GM12878 (cell line): ENCODE measurements around the gene MSL2. TPM values are rescaled to one million over a fixed set of nuclear protein-coding genes. Genes with fewer than 3 reads are reported as not detected.

Source experiments
- ATAC-seq: fragments of 200-7000 bp; cut with Tn5 transposase; 3 replicates; pipeline ENCODE4 v1.9.1; 2020; ENCODE audit warnings: mild to moderate bottlenecking, moderate library complexity
- BruUV-seq: library from RNA; stranded (reverse); fragments of 400-500 nt; replicated peaks from 2 replicates; lab custom pipeline; 2021; lab: Mats Ljungman, UMichigan
- CTCF ChIA-PET: fragments of 300-600 bp; sonication (Branson Sonifier 250); formaldehyde crosslinking; extraction: SDS; loops from one replicate; lab custom pipeline; 2021; ENCODE audit warnings: inconsistent platforms; lab: Yijun Ruan, JAX
- POLR2A ChIA-PET: fragments of 350-600 bp; formaldehyde crosslinking; extraction: SDS; loops from one replicate; lab custom pipeline; 2021; ENCODE audit warnings: inconsistent platforms; lab: Charles Lee
- RAD21 ChIA-PET: fragments of 300-600 bp; sonication (Branson Sonifier 250); formaldehyde crosslinking; loops from one replicate; lab custom pipeline; 2023; ENCODE audit warnings: antibody characterized with exemption; ENCODE audit not compliant: unreplicated experiment; lab: Charles Lee
- SMC1A ChIA-PET: fragments of 300-600 bp; sonication (Branson Sonifier 250); formaldehyde crosslinking; loops from one replicate; lab custom pipeline; 2023; ENCODE audit not compliant: unreplicated experiment, uncharacterized antibody; lab: Charles Lee
- DNase-seq: peaks from one replicate; pipeline ENCODE4 v3.0.0-alpha.2; 2011; ENCODE audit warnings: low read depth, low spot score
- FAIRE-seq: peaks from 3 replicates; lab custom pipeline; 2011; peaks lifted over from hg19 to GRCh38; lab: Jason Lieb, UNC
- H2AFZ ChIP-seq: 2 replicates; pipeline ENCODE4 v1.6.0; 2011; ENCODE audit warnings: low read depth, low read length, control low read depth; ENCODE audit not compliant: control insufficient read depth
- H3K27ac ChIP-seq: 2 replicates; pipeline ENCODE4 v1.5.1; 2011; ENCODE audit warnings: control low read depth; ENCODE audit not compliant: control insufficient read depth, insufficient read depth
- H3K27me3 ChIP-seq, 2 experiments: replicated peaks in 1 of 2; 2 replicates each; pipeline versions ENCODE4 v1.6.0 to v1.6.1; 2011; ENCODE audit warnings: low read length in 1 of 2; ENCODE audit not compliant: control insufficient read depth in 2 of 2, insufficient read depth in 2 of 2
- H3K36me3 ChIP-seq, 2 experiments: 2 replicates each; pipeline ENCODE4 v1.5.1; 2011; ENCODE audit warnings: low read length in 1 of 2; ENCODE audit not compliant: control insufficient read depth in 2 of 2, insufficient read depth in 2 of 2
- H3K4me1 ChIP-seq: 2 replicates; pipeline ENCODE4 v1.6.1; 2011; ENCODE audit warnings: mild to moderate bottlenecking, low read length, moderate library complexity, mixed read lengths; ENCODE audit not compliant: control insufficient read depth, insufficient read depth
- H3K4me2 ChIP-seq: 2 replicates; pipeline ENCODE4 v1.6.0; 2011; ENCODE audit warnings: control low read depth; ENCODE audit not compliant: control insufficient read depth, insufficient read depth
- H3K4me3 ChIP-seq: fragments of 200-600 bp; sonication (generic); 2 replicates; pipeline ENCODE4 v1.5.1; 2016
- H3K79me2 ChIP-seq: 2 replicates; pipeline ENCODE4 v1.6.0; 2011; ENCODE audit warnings: low read length; ENCODE audit not compliant: control insufficient read depth, insufficient read depth
- H3K9ac ChIP-seq: 2 replicates; pipeline ENCODE4 v1.8.0; 2011; ENCODE audit warnings: low read length, control low read depth, mixed read lengths; ENCODE audit not compliant: control insufficient read depth, insufficient read depth
- H3K9me3 ChIP-seq: replicated peaks from 3 replicates; pipeline ENCODE4 v1.5.1; 2011; ENCODE audit warnings: mild to moderate bottlenecking, low read length; ENCODE audit not compliant: control insufficient read depth, insufficient read depth
- H4K20me1 ChIP-seq: 2 replicates; pipeline ENCODE4 v1.6.0; 2011; ENCODE audit not compliant: control insufficient read depth, insufficient read depth
- CBFB ChIP-seq: IDR thresholded peaks from 2 replicates; pipeline ENCODE4 v1.6.1; 2016; ENCODE audit warnings: antibody characterized with exemption, low read depth
- CEBPZ ChIP-seq: fragments of 150-350 bp; IDR thresholded peaks from 2 replicates; pipeline ENCODE4 v1.6.1; 2016; ENCODE audit warnings: low read depth, low read length
- MYB ChIP-seq: fragments of 150-350 bp; IDR thresholded peaks from 2 replicates; pipeline ENCODE4 v1.6.1; 2014; ENCODE audit warnings: mild to moderate bottlenecking, low read depth, low read length, borderline replicate concordance
- SMC3 ChIP-seq: IDR thresholded peaks from 2 replicates; pipeline ENCODE4 v1.6.1; 2011; ENCODE audit warnings: low read length, improper control_type of control experiment, borderline replicate concordance
- STAT1 ChIP-seq: fragments of 450-650 bp; conservative IDR thresholded peaks from 2 replicates; pipeline ENCODE4 v1.6.1; 2014; ENCODE audit warnings: antibody characterized with exemption, mild to moderate bottlenecking
- WGBS: methylation state at CpG from one replicate; pipeline ENCODE4 v1.1.6; 2016; ENCODE audit warnings: low lambda C conversion rate; ENCODE audit not compliant: insufficient replicate concordance, insufficient coverage; ENCODE audit errors: missing lambda C conversion rate; 5-methylcytosine and 5-hydroxymethylcytosine counted together
- in situ Hi-C: fragments of 300-500 bp; cut with MboI; formaldehyde crosslinking; loops from 9 replicates; pipeline ENCODE4 v1.14.3; 2018; ENCODE audit warnings: mixed read lengths
- intact Hi-C: fragments of 100-400 bp; cut with micrococcal nuclease; formaldehyde crosslinking; loops from one replicate; pipeline ENCODE4 v1.14.2; 2022; ENCODE audit not compliant: unreplicated experiment
- polyA plus RNA-seq, 11 experiments: library from polyadenylated mRNA; depleted of rRNA in 4 of 11; unstranded in 6 of 11; stranded (reverse) in 5 of 11; fragments of >200 nt; fragmentation: Nextera tagmentation in 4 of 11; fragmentation: Illumina TruSeq in 1 of 11; extraction: Ambion mirVana in 4 of 11; extraction: Trizol in 1 of 11; gene quantifications; 1 replicate in 1 of 11; 2 replicates in 10 of 11; pipeline versions ENCODE4 v1.2.1 to v1.2.3, GENCODE V29; 2011 to 2016; ENCODE audit warnings: inconsistent platforms in 2 of 11, missing spikeins in 2 of 11, low read depth in 1 of 11
- total RNA-seq, 4 experiments: library from RNA; depleted of rRNA in 3 of 4; stranded (reverse); fragments of >200 nt in 3 of 4; fragmentation: Illumina TruSeq in 1 of 4; extraction: Trizol in 1 of 4; gene quantifications; 2 replicates each; pipeline versions ENCODE4 v1.2.1 to v1.2.3, GENCODE V29; 2013 to 2021
- TF ChIP-seq, protein P1 (sequence below): fragments of 450-650 bp; IDR thresholded peaks from 2 replicates; pipeline ENCODE4 v1.6.1; 2014; ENCODE audit warnings: mild to moderate bottlenecking
- TF ChIP-seq, protein P2 (sequence below): fragments of 450-650 bp; IDR thresholded peaks from 2 replicates; pipeline ENCODE4 v1.6.1; 2017; ENCODE audit warnings: antibody characterized with exemption, mild to moderate bottlenecking, moderate library complexity

MSL2 gene
- total and polyA plus RNA-seq, 10 of the 15 experiments (the other 5 are each of a cell fraction or from before 2014, with no cell fraction given) = 3.5 to 31.7 (median 10.5) TPM

DNA sequence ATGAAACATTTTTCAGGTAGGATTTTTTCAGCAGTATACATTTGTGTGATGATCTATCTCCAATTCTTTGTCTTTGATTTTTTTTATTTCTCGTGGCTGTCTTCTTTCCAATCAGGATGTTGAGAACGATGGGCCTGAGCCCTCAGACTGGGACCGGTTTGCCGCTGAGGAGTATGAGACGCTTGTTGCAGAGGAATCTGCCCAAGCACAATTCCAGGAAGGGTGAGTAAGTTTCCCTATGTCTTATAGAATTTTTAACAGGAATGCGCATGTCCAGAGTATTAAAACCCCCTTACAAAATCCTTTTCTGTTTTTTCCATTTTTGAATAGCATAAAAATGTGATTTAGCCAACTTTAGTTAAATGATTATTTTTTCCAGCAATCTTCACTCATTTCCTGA lies 90.0 kb downstream of the MSL2 start:
- Histone ChIP-seq H3K4me1 (peaks cover 10% of the 10 kb centered on the region; the same call in 1 of the 2 replicates), H3K79me2 (no peaks in the 10 kb centered on the region), H3K9ac (no peak overlapping the region), H3K4me3 (no peak overlapping the region), H4K20me1 (no peaks in the 10 kb centered on the region), H2AFZ (no peak overlapping the region), H3K36me3 (no peaks in the 10 kb centered on the region), H3K27me3 (no peaks in the 10 kb centered on the region), H3K9me3 (no peaks in the 10 kb centered on the region), H3K27ac (no peak overlapping the region), H3K4me2 (no peak overlapping the region)
- no peak for ATAC-seq
- no TSS peak for BruUV-seq
- ChIA-PET CTCF (interaction anchor here (1.2 kb wide), 1 partner anchor 646 kb away, joined by 3 read pairs; the partner anchor contains the start of gene STAG1), SMC1A (no interaction called here), RAD21 (interaction anchor here (0.7 kb wide), 1 partner anchor 910 kb away, joined by 3 read pairs; no protein-coding TSS in a partner anchor), POLR2A (no interaction called here)
- no peak for TF ChIP-seq MYB
- DNase-seq = no peak
- in situ Hi-C loops (no loop called here), intact Hi-C loops (no loop called here)
- WGBS = 90% methylated on average over 6 of the region's 6 CpGs
- FAIRE-seq = no peak

GRCh38 chr3:136105044-136105443 lies 91.1 kb downstream of the MSL2 start:
- H4K20me1 ChIP-seq = no peaks in the 10 kb centered on the region
- ChIA-PET CTCF (no interaction called here), SMC1A (no interaction called here), RAD21 (no interaction called here), POLR2A (interaction anchor here (0.5 kb wide), 1 partner anchor 765 kb away, joined by 5 read pairs; no protein-coding TSS in a partner anchor)
- no peaks in the 10 kb centered on the region for H3K27me3 ChIP-seq
- in situ Hi-C loops = no loop called here
- H3K9ac ChIP-seq = no peak overlapping the region
- no peaks in the 10 kb centered on the region for H3K9me3 ChIP-seq
- intact Hi-C loops = no loop called here
- H3K79me2 ChIP-seq = no peaks in the 10 kb centered on the region
- ATAC-seq = no peak
- no peaks in the 10 kb centered on the region for H3K36me3 ChIP-seq
- DNase-seq = no peak
- no peak for FAIRE-seq
- H3K4me1 ChIP-seq = peaks cover 9% of the 10 kb centered on the region; the same call in 1 of the 2 replicates
- H2AFZ ChIP-seq = no peak overlapping the region
- TF ChIP-seq SMC3 = no peak
- TF ChIP-seq STAT1 = no peak
- TF ChIP-seq, protein P1, sequence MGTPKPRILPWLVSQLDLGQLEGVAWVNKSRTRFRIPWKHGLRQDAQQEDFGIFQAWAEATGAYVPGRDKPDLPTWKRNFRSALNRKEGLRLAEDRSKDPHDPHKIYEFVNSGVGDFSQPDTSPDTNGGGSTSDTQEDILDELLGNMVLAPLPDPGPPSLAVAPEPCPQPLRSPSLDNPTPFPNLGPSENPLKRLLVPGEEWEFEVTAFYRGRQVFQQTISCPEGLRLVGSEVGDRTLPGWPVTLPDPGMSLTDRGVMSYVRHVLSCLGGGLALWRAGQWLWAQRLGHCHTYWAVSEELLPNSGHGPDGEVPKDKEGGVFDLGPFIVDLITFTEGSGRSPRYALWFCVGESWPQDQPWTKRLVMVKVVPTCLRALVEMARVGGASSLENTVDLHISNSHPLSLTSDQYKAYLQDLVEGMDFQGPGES = no peak
- no peak for TF ChIP-seq CBFB
- TF ChIP-seq, protein P2, sequence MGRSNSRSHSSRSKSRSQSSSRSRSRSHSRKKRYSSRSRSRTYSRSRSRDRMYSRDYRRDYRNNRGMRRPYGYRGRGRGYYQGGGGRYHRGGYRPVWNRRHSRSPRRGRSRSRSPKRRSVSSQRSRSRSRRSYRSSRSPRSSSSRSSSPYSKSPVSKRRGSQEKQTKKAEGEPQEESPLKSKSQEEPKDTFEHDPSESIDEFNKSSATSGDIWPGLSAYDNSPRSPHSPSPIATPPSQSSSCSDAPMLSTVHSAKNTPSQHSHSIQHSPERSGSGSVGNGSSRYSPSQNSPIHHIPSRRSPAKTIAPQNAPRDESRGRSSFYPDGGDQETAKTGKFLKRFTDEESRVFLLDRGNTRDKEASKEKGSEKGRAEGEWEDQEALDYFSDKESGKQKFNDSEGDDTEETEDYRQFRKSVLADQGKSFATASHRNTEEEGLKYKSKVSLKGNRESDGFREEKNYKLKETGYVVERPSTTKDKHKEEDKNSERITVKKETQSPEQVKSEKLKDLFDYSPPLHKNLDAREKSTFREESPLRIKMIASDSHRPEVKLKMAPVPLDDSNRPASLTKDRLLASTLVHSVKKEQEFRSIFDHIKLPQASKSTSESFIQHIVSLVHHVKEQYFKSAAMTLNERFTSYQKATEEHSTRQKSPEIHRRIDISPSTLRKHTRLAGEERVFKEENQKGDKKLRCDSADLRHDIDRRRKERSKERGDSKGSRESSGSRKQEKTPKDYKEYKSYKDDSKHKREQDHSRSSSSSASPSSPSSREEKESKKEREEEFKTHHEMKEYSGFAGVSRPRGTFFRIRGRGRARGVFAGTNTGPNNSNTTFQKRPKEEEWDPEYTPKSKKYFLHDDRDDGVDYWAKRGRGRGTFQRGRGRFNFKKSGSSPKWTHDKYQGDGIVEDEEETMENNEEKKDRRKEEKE = no peak
- no peak for TF ChIP-seq CEBPZ
- WGBS = 51% methylated on average over 4 of the region's 4 CpGs
- no TSS peak for BruUV-seq
- H3K4me3 ChIP-seq = no peak overlapping the region
- no peak overlapping the region for H3K4me2 ChIP-seq
- H3K27ac ChIP-seq = no peak overlapping the region
